Keratinocyte (primary cell): ENCODE measurements around the gene NAT9. TPM values are rescaled to one million over a fixed set of nuclear protein-coding genes. Genes with fewer than 3 reads are reported as not detected.

Source experiments
- DNase-seq: peaks from one replicate; pipeline ENCODE4 v3.0.0-alpha.2; 2011; ENCODE audit warnings: low read depth, missing footprints, low spot score
- FAIRE-seq: peaks from 2 replicates; lab custom pipeline; 2011; peaks lifted over from hg19 to GRCh38; lab: Jason Lieb, UNC
- H2AFZ ChIP-seq: 2 replicates; pipeline ENCODE4 v1.6.0; 2012; ENCODE audit warnings: low read length, control low read depth, inconsistent platforms; ENCODE audit not compliant: control insufficient read depth
- H3K27ac ChIP-seq: 2 replicates; pipeline ENCODE4 v1.5.1; 2011; ENCODE audit warnings: low read length; ENCODE audit not compliant: control insufficient read depth, insufficient read depth
- H3K27me3 ChIP-seq: 3 replicates; pipeline ENCODE4 v1.6.0; 2011; ENCODE audit warnings: low read length; ENCODE audit not compliant: control insufficient read depth, insufficient read depth; ENCODE audit errors: extremely low read depth
- H3K36me3 ChIP-seq, 2 experiments: 2 replicates in 1 of 2; 3 replicates in 1 of 2; pipeline ENCODE4 v1.5.1; 2011; ENCODE audit warnings: low read length in 2 of 2, mild to moderate bottlenecking in 1 of 2; ENCODE audit not compliant: control insufficient read depth in 2 of 2, insufficient read depth in 2 of 2; ENCODE audit errors: extremely low read depth in 1 of 2
- H3K4me1 ChIP-seq: 3 replicates; pipeline ENCODE4 v1.5.1; 2011; ENCODE audit warnings: low read length; ENCODE audit not compliant: control insufficient read depth, insufficient read depth; ENCODE audit errors: extremely low read depth
- H3K4me2 ChIP-seq: 3 replicates; pipeline ENCODE4 v1.6.0; 2011; ENCODE audit warnings: low read depth, low read length; ENCODE audit not compliant: control insufficient read depth, insufficient read depth; ENCODE audit errors: extremely low read depth
- H3K4me3 ChIP-seq, 3 experiments: fragments of 200-600 bp in 1 of 3; sonication (generic) in 1 of 3; 2 replicates in 2 of 3; 3 replicates in 1 of 3; pipeline ENCODE4 v1.5.1; 2011 to 2016; ENCODE audit warnings: low read length in 3 of 3, mild to moderate bottlenecking in 3 of 3, control low read depth in 2 of 3, inconsistent platforms in 1 of 3, low read depth in 1 of 3, mixed read lengths in 1 of 3, mixed run types in 1 of 3, moderate library complexity in 1 of 3; ENCODE audit not compliant: control insufficient read depth in 2 of 3, insufficient read depth in 2 of 3; ENCODE audit errors: extremely low read depth in 1 of 3
- H3K79me2 ChIP-seq: 2 replicates; pipeline ENCODE4 v1.6.0; 2012; ENCODE audit warnings: low read length; ENCODE audit not compliant: control insufficient read depth, insufficient read depth
- H3K9ac ChIP-seq: 3 replicates; pipeline ENCODE4 v1.6.0; 2011; ENCODE audit warnings: low read length; ENCODE audit not compliant: control insufficient read depth, insufficient read depth; ENCODE audit errors: extremely low read depth
- H3K9me1 ChIP-seq: 3 replicates; pipeline ENCODE4 v1.6.0; 2011; ENCODE audit warnings: low read length; ENCODE audit not compliant: control insufficient read depth, insufficient read depth; ENCODE audit errors: extremely low read depth
- H3K9me3 ChIP-seq: 2 replicates; pipeline ENCODE4 v1.5.1; 2012; ENCODE audit warnings: low read depth, low read length; ENCODE audit not compliant: control insufficient read depth
- H4K20me1 ChIP-seq: 3 replicates; pipeline ENCODE4 v1.6.0; 2011; ENCODE audit warnings: low read length; ENCODE audit not compliant: control insufficient read depth, insufficient read depth; ENCODE audit errors: extremely low read depth
- EZH2 ChIP-seq: IDR thresholded peaks from one replicate; pipeline ENCODE4 v1.6.1; 2012; ENCODE audit warnings: inconsistent platforms, mild to moderate bottlenecking, low read length, moderate library complexity
- dilution Hi-C: fragments of 300-500 bp; cut with MboI; formaldehyde crosslinking; loops from one replicate; pipeline ENCODE4 v1.7.0; 2020; ENCODE audit warnings: low sequenced_read_pairs; ENCODE audit not compliant: extremely low pct_ligation_motif_present
- polyA plus RNA-seq, 5 experiments: library from polyadenylated mRNA; depleted of rRNA in 3 of 5; stranded (reverse) in 3 of 5; stranded (forward) in 1 of 5; unstranded in 1 of 5; fragments of >200 nt; gene quantifications; 1 replicate in 1 of 5; 2 replicates in 3 of 5; 3 replicates in 1 of 5; pipeline versions ENCODE4 v1.2.1 to v1.2.3, GENCODE V29; 2011 to 2012; ENCODE audit warnings: missing spikeins in 2 of 5, low read depth in 1 of 5, low replicate concordance in 1 of 5
- TF ChIP-seq, protein P1 (sequence below), 3 experiments: IDR thresholded peaks in 1 of 3; conservative IDR thresholded peaks in 1 of 3; optimal IDR thresholded peaks in 1 of 3; 2 replicates in 2 of 3; 3 replicates in 1 of 3; pipeline versions ENCODE3 to v1.5.1; 2011; ENCODE audit warnings: low read length in 3 of 3, mild to moderate bottlenecking in 3 of 3, moderate library complexity in 2 of 3, control low read depth in 1 of 3, inconsistent platforms in 1 of 3; ENCODE audit not compliant: insufficient read depth in 2 of 3; ENCODE audit errors: extremely low read depth in 1 of 3

Gene NAT9
- polyA plus RNA-seq, 1 donor (not counting 4 experiments of a cell fraction or from before 2014, with no cell fraction given): 34.6 TPM

DNA sequence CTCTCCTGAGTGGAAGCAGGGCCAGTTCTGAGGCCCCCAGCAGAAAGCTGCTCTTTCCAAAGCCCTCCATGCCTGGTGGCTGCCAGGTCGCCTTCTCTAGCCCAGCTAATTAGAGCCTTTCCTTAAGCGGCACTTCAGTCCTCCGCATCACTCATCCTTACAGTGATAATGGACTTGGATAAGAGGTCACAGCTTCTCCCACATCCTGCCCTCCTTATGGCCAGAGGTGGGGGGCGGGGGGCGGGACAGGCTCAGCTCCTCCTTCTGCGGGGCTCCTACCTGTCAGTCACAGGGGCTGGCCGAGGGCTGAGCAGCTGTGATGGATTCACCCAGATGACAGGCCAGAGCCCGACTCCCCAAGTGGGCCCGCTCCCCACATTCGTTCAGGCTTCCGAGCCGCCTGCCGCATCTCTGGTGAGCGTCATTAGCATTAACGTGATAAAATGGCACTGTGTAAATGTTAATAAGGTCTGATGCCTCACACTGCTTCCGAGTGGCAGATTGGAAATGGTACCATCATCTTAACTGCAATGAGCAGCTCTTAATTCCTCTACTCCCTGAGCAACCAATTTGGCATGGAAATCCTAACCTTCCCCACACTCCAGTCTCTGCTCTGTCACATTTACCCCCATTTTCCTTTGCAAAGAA, 42.3 kb upstream of the NAT9 start:
- no peaks in the 10 kb centered on the region for H3K27me3 ChIP-seq
- no peak overlapping the region for H3K4me3 ChIP-seq
- no peaks in the 10 kb centered on the region for H3K9me1 ChIP-seq
- no peaks in the 10 kb centered on the region for H3K79me2 ChIP-seq
- DNase-seq (no peak), FAIRE-seq (no peak)
- H2AFZ ChIP-seq: no peak overlapping the region
- no peak overlapping the region for H3K4me2 ChIP-seq
- H4K20me1 ChIP-seq: no peaks in the 10 kb centered on the region
- no peaks in the 10 kb centered on the region for H3K4me1 ChIP-seq
- H3K27ac ChIP-seq: no peak overlapping the region
- dilution Hi-C loops: no loop called here
- no peaks in the 10 kb centered on the region for H3K9me3 ChIP-seq
- H3K36me3 ChIP-seq: peaks cover 4 to 17% of the 10 kb centered on the region in 2 experiments
- TF ChIP-seq, protein P1, sequence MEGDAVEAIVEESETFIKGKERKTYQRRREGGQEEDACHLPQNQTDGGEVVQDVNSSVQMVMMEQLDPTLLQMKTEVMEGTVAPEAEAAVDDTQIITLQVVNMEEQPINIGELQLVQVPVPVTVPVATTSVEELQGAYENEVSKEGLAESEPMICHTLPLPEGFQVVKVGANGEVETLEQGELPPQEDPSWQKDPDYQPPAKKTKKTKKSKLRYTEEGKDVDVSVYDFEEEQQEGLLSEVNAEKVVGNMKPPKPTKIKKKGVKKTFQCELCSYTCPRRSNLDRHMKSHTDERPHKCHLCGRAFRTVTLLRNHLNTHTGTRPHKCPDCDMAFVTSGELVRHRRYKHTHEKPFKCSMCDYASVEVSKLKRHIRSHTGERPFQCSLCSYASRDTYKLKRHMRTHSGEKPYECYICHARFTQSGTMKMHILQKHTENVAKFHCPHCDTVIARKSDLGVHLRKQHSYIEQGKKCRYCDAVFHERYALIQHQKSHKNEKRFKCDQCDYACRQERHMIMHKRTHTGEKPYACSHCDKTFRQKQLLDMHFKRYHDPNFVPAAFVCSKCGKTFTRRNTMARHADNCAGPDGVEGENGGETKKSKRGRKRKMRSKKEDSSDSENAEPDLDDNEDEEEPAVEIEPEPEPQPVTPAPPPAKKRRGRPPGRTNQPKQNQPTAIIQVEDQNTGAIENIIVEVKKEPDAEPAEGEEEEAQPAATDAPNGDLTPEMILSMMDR (optimal IDR thresholded peaks at IDR 0.05 in 1 of 3, IDR thresholded peaks at IDR 0.05 in 1 of 3, conservative IDR thresholded peaks at IDR 0.05 in 1 of 3; ENCODE audit: extremely low read depth in 1 of 3, insufficient read depth in 2 of 3, low read length in 3 of 3): no peak
- no peak for TF ChIP-seq EZH2
- no peak overlapping the region for H3K9ac ChIP-seq

DNA sequence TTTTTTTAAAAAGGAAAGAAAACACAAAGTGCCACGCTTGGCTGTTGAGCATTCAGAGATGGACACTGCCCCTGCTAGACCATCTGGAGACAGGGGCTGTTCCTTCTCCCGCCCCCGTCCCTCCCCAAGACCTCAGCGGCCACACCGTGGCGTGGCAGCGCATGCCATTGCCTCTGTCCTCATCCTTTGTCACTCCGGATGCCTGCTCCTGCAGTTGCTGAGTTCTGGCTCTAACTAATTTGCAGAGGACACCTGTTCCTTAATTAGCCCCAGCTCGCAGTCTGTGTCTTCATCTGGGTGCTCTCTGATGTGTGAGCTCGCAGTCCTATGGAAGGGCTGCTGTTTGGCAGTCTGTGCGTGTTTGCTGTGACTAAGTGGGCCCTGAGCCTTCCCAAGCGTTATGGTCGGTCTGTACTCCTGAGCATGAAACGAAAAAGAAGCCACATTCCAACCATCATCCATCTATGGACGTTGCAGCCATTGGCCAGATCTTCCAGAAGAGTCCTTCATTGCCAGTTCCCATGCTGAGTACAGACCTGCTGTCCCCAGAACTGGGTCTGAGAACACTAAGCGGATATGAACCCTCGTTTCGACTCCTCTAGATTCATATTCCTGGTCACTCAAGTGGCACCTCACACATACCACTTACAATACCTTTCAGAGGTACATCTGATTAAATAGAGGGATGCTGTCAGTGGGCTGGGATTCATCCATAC, 40.9 kb upstream of the NAT9 start:
- H3K9me1 ChIP-seq: no peaks in the 10 kb centered on the region

More for the DNA sequence above, 40.9 kb upstream of the NAT9 start:
- H3K27ac ChIP-seq: no peak overlapping the region
- FAIRE-seq (no peak), DNase-seq (no peak)
- no peaks in the 10 kb centered on the region for H3K79me2 ChIP-seq
- no peak overlapping the region for H3K4me2 ChIP-seq
- H3K9me3 ChIP-seq: no peaks in the 10 kb centered on the region
- peaks cover 4 to 18% of the 10 kb centered on the region in 2 experiments for H3K36me3 ChIP-seq
- H3K4me1 ChIP-seq: no peaks in the 10 kb centered on the region
- H4K20me1 ChIP-seq: no peaks in the 10 kb centered on the region
- TF ChIP-seq, protein P1 (optimal IDR thresholded peaks at IDR 0.05 in 1 of 3, IDR thresholded peaks at IDR 0.05 in 1 of 3, conservative IDR thresholded peaks at IDR 0.05 in 1 of 3; ENCODE audit: extremely low read depth in 1 of 3, insufficient read depth in 2 of 3, low read length in 3 of 3): no peak
- TF ChIP-seq EZH2: no peak
- H3K4me3 ChIP-seq: no peak overlapping the region
- dilution Hi-C loops: no loop called here
- H3K27me3 ChIP-seq: no peaks in the 10 kb centered on the region
- no peak overlapping the region for H2AFZ ChIP-seq
- no peak overlapping the region for H3K9ac ChIP-seq
